ENCODE measurements around the gene SLC23A3. TPM values are rescaled to one million over a fixed set of nuclear protein-coding genes. Genes with fewer than 3 reads are reported as not detected.
A peak's percentile ranks its signal among the peaks of the same experiment; 100 is the strongest.

SLC23A3 gene
- total RNA-seq, 2 donors from 2014 or later, result 0.46 to 1.9 TPM

DNA sequence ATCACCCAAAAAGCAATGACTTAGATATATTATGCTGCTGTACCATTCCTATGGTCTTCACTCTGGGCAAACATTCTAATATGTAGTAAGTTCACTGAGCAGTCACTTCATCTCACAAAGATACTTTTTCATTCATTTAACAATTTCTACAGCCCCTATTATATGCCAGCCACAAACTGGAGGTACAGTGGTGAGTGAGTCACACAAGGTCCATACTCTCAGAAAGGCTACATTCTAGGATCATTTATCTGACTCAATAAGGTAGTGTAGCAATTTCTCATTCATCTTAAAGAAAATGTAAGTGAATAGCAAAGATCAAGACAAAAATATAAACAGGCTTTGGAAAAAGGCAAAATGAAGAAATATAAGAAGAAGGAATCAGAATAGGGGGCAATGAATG, 49.7 kb downstream of the SLC23A3 start:
- Histone ChIP-seq H3K27me3 (ENCODE audit: control insufficient read depth, insufficient read depth, low read length, poor library complexity, severe bottlenecking) (no peaks in the 10 kb centered on the region), H3K9me3 (ENCODE audit: control insufficient read depth, low read length) (no peaks in the 10 kb centered on the region), H3K4me3 (ENCODE audit: low read length) (no peak overlapping the region), H3K36me3 (ENCODE audit: control insufficient read depth, insufficient read depth, low read length) (no peaks in the 10 kb centered on the region), H3K27ac (ENCODE audit: low read depth, low read length) (no peak overlapping the region), H3K9ac (ENCODE audit: extremely low read depth, low read length, poor library complexity, severe bottlenecking) (no peak overlapping the region), H3K4me1 (ENCODE audit: control insufficient read depth, insufficient read depth, low read length) (peaks cover 10% of the 10 kb centered on the region)
- H3K4me3 Mint-ChIP-seq, result no peak overlapping the region
- no peaks in the 10 kb centered on the region for H3K36me3 Mint-ChIP-seq (ENCODE audit: low read depth)
- TF ChIP-seq, protein P1, sequence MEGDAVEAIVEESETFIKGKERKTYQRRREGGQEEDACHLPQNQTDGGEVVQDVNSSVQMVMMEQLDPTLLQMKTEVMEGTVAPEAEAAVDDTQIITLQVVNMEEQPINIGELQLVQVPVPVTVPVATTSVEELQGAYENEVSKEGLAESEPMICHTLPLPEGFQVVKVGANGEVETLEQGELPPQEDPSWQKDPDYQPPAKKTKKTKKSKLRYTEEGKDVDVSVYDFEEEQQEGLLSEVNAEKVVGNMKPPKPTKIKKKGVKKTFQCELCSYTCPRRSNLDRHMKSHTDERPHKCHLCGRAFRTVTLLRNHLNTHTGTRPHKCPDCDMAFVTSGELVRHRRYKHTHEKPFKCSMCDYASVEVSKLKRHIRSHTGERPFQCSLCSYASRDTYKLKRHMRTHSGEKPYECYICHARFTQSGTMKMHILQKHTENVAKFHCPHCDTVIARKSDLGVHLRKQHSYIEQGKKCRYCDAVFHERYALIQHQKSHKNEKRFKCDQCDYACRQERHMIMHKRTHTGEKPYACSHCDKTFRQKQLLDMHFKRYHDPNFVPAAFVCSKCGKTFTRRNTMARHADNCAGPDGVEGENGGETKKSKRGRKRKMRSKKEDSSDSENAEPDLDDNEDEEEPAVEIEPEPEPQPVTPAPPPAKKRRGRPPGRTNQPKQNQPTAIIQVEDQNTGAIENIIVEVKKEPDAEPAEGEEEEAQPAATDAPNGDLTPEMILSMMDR (conservative IDR thresholded peaks at IDR 0.05), result no peak
- H3K9me3 Mint-ChIP-seq, result no peaks in the 10 kb centered on the region
- H3K27ac Mint-ChIP-seq, result no peak overlapping the region
- DNase-seq, result no peak
- no peaks in the 10 kb centered on the region for H3K27me3 Mint-ChIP-seq (ENCODE audit: insufficient read depth)
- H3K4me1 Mint-ChIP-seq, result peaks cover 60% of the 10 kb centered on the region

DNA sequence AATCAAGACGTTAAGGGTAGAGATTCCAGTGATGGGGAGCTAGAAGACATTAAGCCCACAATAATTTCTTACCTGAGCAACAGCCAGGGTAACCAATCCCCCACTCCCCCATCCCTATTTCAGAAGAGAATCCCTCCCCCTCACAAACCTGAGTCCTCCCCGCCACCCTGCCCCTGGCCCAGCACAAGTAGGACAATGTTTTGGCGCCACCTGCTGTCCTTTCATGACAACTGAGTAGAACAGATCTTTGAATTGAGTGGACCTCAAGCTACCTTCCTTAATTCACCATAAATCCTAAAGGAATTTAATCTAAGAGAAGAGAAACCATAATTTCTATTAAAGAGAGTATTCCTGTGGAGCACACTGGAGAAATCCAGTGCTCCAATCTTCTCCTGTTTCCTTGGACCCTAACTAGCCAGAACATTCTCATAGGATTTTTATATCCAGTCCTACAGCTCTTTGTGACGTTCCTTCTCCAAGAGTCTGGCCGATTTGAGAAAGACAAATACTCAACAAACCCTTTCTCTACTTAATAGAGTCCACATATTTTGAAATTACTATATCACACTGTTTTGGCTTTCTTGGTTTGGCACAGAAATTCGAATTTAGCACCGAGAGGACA, 50.3 kb downstream of the SLC23A3 start:
- no peaks in the 10 kb centered on the region for H3K36me3 ChIP-seq (ENCODE audit: control insufficient read depth, insufficient read depth, low read length)
- Mint-ChIP-seq H3K36me3 (ENCODE audit: low read depth) (no peaks in the 10 kb centered on the region), H3K9me3 (no peaks in the 10 kb centered on the region), H3K4me1 (peaks cover 54% of the 10 kb centered on the region), H3K27me3 (ENCODE audit: insufficient read depth) (no peaks in the 10 kb centered on the region), H3K27ac (no peak overlapping the region), H3K4me3 (no peak overlapping the region)
- peaks cover 9% of the 10 kb centered on the region for H3K4me1 ChIP-seq (ENCODE audit: control insufficient read depth, insufficient read depth, low read length)
- no peaks in the 10 kb centered on the region for H3K9me3 ChIP-seq (ENCODE audit: control insufficient read depth, low read length)
- 59 to 61% methylated on average over 6 to 7 of the region's 7 CpGs for WGBS, 2 experiments (ENCODE audit: insufficient coverage in 1 of 2, insufficient read length in 1 of 2)
- H3K9ac ChIP-seq (ENCODE audit: extremely low read depth, low read length, poor library complexity, severe bottlenecking), result no peak overlapping the region
- peak; percentile 91 for DNase-seq
- H3K27ac ChIP-seq (ENCODE audit: low read depth, low read length), result no peak overlapping the region
- TF ChIP-seq, protein P1 (conservative IDR thresholded peaks at IDR 0.05), result peak; percentile 89
- H3K27me3 ChIP-seq (ENCODE audit: control insufficient read depth, insufficient read depth, low read length, poor library complexity, severe bottlenecking), result no peaks in the 10 kb centered on the region
- H3K4me3 ChIP-seq (ENCODE audit: low read length), result no peak overlapping the region

DNA sequence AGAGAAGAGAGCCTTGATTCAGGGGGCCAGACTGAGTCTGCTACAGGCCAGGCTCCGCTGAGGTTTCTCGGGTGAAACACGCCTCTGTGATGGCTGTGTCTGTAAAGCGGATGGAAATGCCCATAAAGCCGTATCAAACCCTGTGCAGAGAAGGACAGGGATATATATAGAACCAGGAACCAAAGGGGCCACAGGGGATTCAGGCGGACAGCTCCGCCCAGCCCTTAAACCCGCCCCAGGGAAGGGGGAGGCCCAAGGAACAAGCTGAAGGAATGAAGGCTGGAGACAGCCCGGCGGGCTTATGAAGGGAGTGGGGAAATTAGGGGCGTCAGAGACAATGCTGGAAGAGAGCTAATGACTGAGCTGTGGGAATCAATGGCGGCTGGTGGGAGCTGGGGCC, 51.3 kb downstream of the SLC23A3 start:
- no peak for DNase-seq
- H3K4me3 Mint-ChIP-seq, result no peak overlapping the region

More for the DNA sequence above, 51.3 kb downstream of the SLC23A3 start:
- Mint-ChIP-seq H3K9me3 (no peaks in the 10 kb centered on the region), H3K4me1 (peaks cover 48% of the 10 kb centered on the region), H3K36me3 (ENCODE audit: low read depth) (no peaks in the 10 kb centered on the region), H3K27ac (no peak overlapping the region), H3K27me3 (ENCODE audit: insufficient read depth) (no peaks in the 10 kb centered on the region)
- H3K36me3 ChIP-seq (ENCODE audit: control insufficient read depth, insufficient read depth, low read length), result no peaks in the 10 kb centered on the region
- H3K9me3 ChIP-seq (ENCODE audit: control insufficient read depth, low read length), result no peaks in the 10 kb centered on the region
- H3K4me1 ChIP-seq (ENCODE audit: control insufficient read depth, insufficient read depth, low read length), result peaks cover 3% of the 10 kb centered on the region
- no peak overlapping the region for H3K27ac ChIP-seq (ENCODE audit: low read depth, low read length)
- H3K4me3 ChIP-seq (ENCODE audit: low read length), result no peak overlapping the region
- H3K9ac ChIP-seq (ENCODE audit: extremely low read depth, low read length, poor library complexity, severe bottlenecking), result no peak overlapping the region
- 89 to 92% methylated on average over 11 to 12 of the region's 12 CpGs for WGBS, 2 experiments (ENCODE audit: insufficient coverage in 1 of 2, insufficient read length in 1 of 2)
- TF ChIP-seq, protein P1 (conservative IDR thresholded peaks at IDR 0.05), result no peak
- no peaks in the 10 kb centered on the region for H3K27me3 ChIP-seq (ENCODE audit: control insufficient read depth, insufficient read depth, low read length, poor library complexity, severe bottlenecking)

All from endodermal cell (in vitro differentiated cells).